Measurements from ENCODE around the gene ABCC4. TPM values are rescaled to one million over a fixed set of nuclear protein-coding genes. Genes with fewer than 3 reads are reported as not detected.

The ABCC4 gene
- total RNA-seq, 1 experiment from 2014 or later, result 32.3 TPM

GRCh38 chr13:95327190-95327589 is 25.9 kb upstream of the ABCC4 start:
- Histone ChIP-seq H3K27ac (ENCODE audit: low read length) (no peak overlapping the region), H3K9me3 (ENCODE audit: low read length) (no peaks in the 10 kb centered on the region), H3K79me2 (ENCODE audit: low read length) (no peaks in the 10 kb centered on the region), H3K36me3 (ENCODE audit: insufficient read depth, low read length) (no peaks in the 10 kb centered on the region), H3K27me3 (ENCODE audit: low read length) (no peaks in the 10 kb centered on the region), H3K9ac (ENCODE audit: low read length) (no peak overlapping the region), H2AFZ (ENCODE audit: low read length) (no peak overlapping the region), H3K9me2 (replicated peaks; ENCODE audit: insufficient read depth, low read length) (no peaks in the 10 kb centered on the region), H3K4me3 (ENCODE audit: low read length) (no peak overlapping the region), H4K20me1 (ENCODE audit: insufficient read depth, low read depth, low read length) (no peaks in the 10 kb centered on the region), H3K4me2 (ENCODE audit: low read depth, low read length, poor library complexity, severe bottlenecking) (no peak overlapping the region), H3K4me1 (ENCODE audit: low read length) (no peaks in the 10 kb centered on the region)
- no peak for DNase-seq

- Histone ChIP-seq H3K9me2 (replicated peaks; ENCODE audit: insufficient read depth, low read length) (no peaks in the 10 kb centered on the region), H3K4me3 (ENCODE audit: low read length) (no peak overlapping the region), H3K4me1 (ENCODE audit: low read length) (no peaks in the 10 kb centered on the region), H4K20me1 (ENCODE audit: insufficient read depth, low read depth, low read length) (no peaks in the 10 kb centered on the region), H3K9me3 (ENCODE audit: low read length) (no peaks in the 10 kb centered on the region), H3K36me3 (ENCODE audit: insufficient read depth, low read length) (no peaks in the 10 kb centered on the region), H3K27me3 (ENCODE audit: low read length) (no peaks in the 10 kb centered on the region), H3K27ac (ENCODE audit: low read length) (no peak overlapping the region), H3K4me2 (ENCODE audit: low read depth, low read length, poor library complexity, severe bottlenecking) (no peak overlapping the region), H2AFZ (ENCODE audit: low read length) (no peak overlapping the region), H3K79me2 (ENCODE audit: low read length) (no peaks in the 10 kb centered on the region), H3K9ac (ENCODE audit: low read length) (no peak overlapping the region)
- no peak for DNase-seq
Measured at GRCh38 chr13:95326695-95327094, 25.4 kb upstream of the ABCC4 start.

- Histone ChIP-seq H3K27ac (ENCODE audit: low read length) (no peak overlapping the region), H3K79me2 (ENCODE audit: low read length) (no peaks in the 10 kb centered on the region), H3K9me3 (ENCODE audit: low read length) (no peaks in the 10 kb centered on the region), H3K27me3 (ENCODE audit: low read length) (no peaks in the 10 kb centered on the region), H2AFZ (ENCODE audit: low read length) (no peak overlapping the region), H3K9me2 (replicated peaks; ENCODE audit: insufficient read depth, low read length) (no peaks in the 10 kb centered on the region), H4K20me1 (ENCODE audit: insufficient read depth, low read depth, low read length) (no peaks in the 10 kb centered on the region), H3K4me2 (ENCODE audit: low read depth, low read length, poor library complexity, severe bottlenecking) (no peak overlapping the region), H3K9ac (ENCODE audit: low read length) (no peak overlapping the region), H3K4me1 (ENCODE audit: low read length) (no peaks in the 10 kb centered on the region), H3K4me3 (ENCODE audit: low read length) (no peak overlapping the region), H3K36me3 (ENCODE audit: insufficient read depth, low read length) (no peaks in the 10 kb centered on the region)
- DNase-seq, result no peak
Measured at GRCh38 chr13:95325485-95325884, 24.2 kb upstream of the ABCC4 start.

- Histone ChIP-seq H3K27ac (ENCODE audit: low read length) (no peak overlapping the region), H3K4me1 (ENCODE audit: low read length) (no peaks in the 10 kb centered on the region), H3K9ac (ENCODE audit: low read length) (no peak overlapping the region), H3K79me2 (ENCODE audit: low read length) (no peaks in the 10 kb centered on the region), H3K27me3 (ENCODE audit: low read length) (no peaks in the 10 kb centered on the region), H3K4me2 (ENCODE audit: low read depth, low read length, poor library complexity, severe bottlenecking) (no peak overlapping the region), H3K9me2 (replicated peaks; ENCODE audit: insufficient read depth, low read length) (no peaks in the 10 kb centered on the region), H2AFZ (ENCODE audit: low read length) (no peak overlapping the region), H3K36me3 (ENCODE audit: insufficient read depth, low read length) (no peaks in the 10 kb centered on the region), H3K4me3 (ENCODE audit: low read length) (no peak overlapping the region), H3K9me3 (ENCODE audit: low read length) (no peaks in the 10 kb centered on the region), H4K20me1 (ENCODE audit: insufficient read depth, low read depth, low read length) (no peaks in the 10 kb centered on the region)
- DNase-seq, result no peak
Measured at GRCh38 chr13:95323930-95324662, 22.8 kb upstream of the ABCC4 start.

- Histone ChIP-seq H3K9me2 (replicated peaks; ENCODE audit: insufficient read depth, low read length) (no peaks in the 10 kb centered on the region), H3K4me3 (ENCODE audit: low read length) (no peak overlapping the region), H2AFZ (ENCODE audit: low read length) (no peak overlapping the region), H3K27ac (ENCODE audit: low read length) (no peak overlapping the region), H3K4me1 (ENCODE audit: low read length) (no peaks in the 10 kb centered on the region), H3K27me3 (ENCODE audit: low read length) (no peaks in the 10 kb centered on the region), H3K9ac (ENCODE audit: low read length) (no peak overlapping the region), H3K4me2 (ENCODE audit: low read depth, low read length, poor library complexity, severe bottlenecking) (no peak overlapping the region), H3K79me2 (ENCODE audit: low read length) (no peaks in the 10 kb centered on the region), H3K36me3 (ENCODE audit: insufficient read depth, low read length) (no peaks in the 10 kb centered on the region), H3K9me3 (ENCODE audit: low read length) (no peaks in the 10 kb centered on the region), H4K20me1 (ENCODE audit: insufficient read depth, low read depth, low read length) (no peaks in the 10 kb centered on the region)
- DNase-seq, result no peak
Measured at GRCh38 chr13:95319551-95320274, 18.5 kb upstream of the ABCC4 start.

- Histone ChIP-seq H3K27ac (ENCODE audit: low read length) (no peak overlapping the region), H3K4me2 (ENCODE audit: low read depth, low read length, poor library complexity, severe bottlenecking) (no peak overlapping the region), H3K4me3 (ENCODE audit: low read length) (no peak overlapping the region)
Measured at GRCh38 chr13:95317039-95317989, 16.1 kb upstream of the ABCC4 start.

GRCh38 chr13:95315752-95316151 is 14.5 kb upstream of the ABCC4 start:
- no peaks in the 10 kb centered on the region for H3K9me2 ChIP-seq (replicated peaks; ENCODE audit: insufficient read depth, low read length)
- no peak overlapping the region for H3K27ac ChIP-seq (ENCODE audit: low read length)
- no peak overlapping the region for H3K9ac ChIP-seq (ENCODE audit: low read length)
- H3K79me2 ChIP-seq (ENCODE audit: low read length), result no peaks in the 10 kb centered on the region
- H3K4me1 ChIP-seq (ENCODE audit: low read length), result no peaks in the 10 kb centered on the region
- DNase-seq, result no peak
- no peaks in the 10 kb centered on the region for H3K36me3 ChIP-seq (ENCODE audit: insufficient read depth, low read length)
- no peak overlapping the region for H3K4me3 ChIP-seq (ENCODE audit: low read length)
- no peaks in the 10 kb centered on the region for H3K9me3 ChIP-seq (ENCODE audit: low read length)
- no peak overlapping the region for H3K4me2 ChIP-seq (ENCODE audit: low read depth, low read length, poor library complexity, severe bottlenecking)
- H3K27me3 ChIP-seq (ENCODE audit: low read length), result no peaks in the 10 kb centered on the region
- H2AFZ ChIP-seq (ENCODE audit: low read length), result no peak overlapping the region
- H4K20me1 ChIP-seq (ENCODE audit: insufficient read depth, low read depth, low read length), result no peaks in the 10 kb centered on the region

More at GRCh38 chr13:95317039-95317989, 16.1 kb upstream of the ABCC4 start:
- no peak overlapping the region for H3K9ac ChIP-seq (ENCODE audit: low read length)
- H3K36me3 ChIP-seq (ENCODE audit: insufficient read depth, low read length), result no peaks in the 10 kb centered on the region
- H3K4me1 ChIP-seq (ENCODE audit: low read length), result no peaks in the 10 kb centered on the region
- no peaks in the 10 kb centered on the region for H3K9me3 ChIP-seq (ENCODE audit: low read length)
- no peaks in the 10 kb centered on the region for H3K9me2 ChIP-seq (replicated peaks; ENCODE audit: insufficient read depth, low read length)
- H4K20me1 ChIP-seq (ENCODE audit: insufficient read depth, low read depth, low read length), result no peaks in the 10 kb centered on the region
- H3K79me2 ChIP-seq (ENCODE audit: low read length), result no peaks in the 10 kb centered on the region
- DNase-seq, result no peak
- no peak overlapping the region for H2AFZ ChIP-seq (ENCODE audit: low read length)
- no peaks in the 10 kb centered on the region for H3K27me3 ChIP-seq (ENCODE audit: low read length)

GRCh38 chr13:95307507-95307906 is 6.3 kb upstream of the ABCC4 start:
- H3K27me3 ChIP-seq (ENCODE audit: low read length), result no peaks in the 10 kb centered on the region
- no peak overlapping the region for H3K27ac ChIP-seq (ENCODE audit: low read length)
- no peaks in the 10 kb centered on the region for H3K9me2 ChIP-seq (replicated peaks; ENCODE audit: insufficient read depth, low read length)
- DNase-seq, result no peak
- no peaks in the 10 kb centered on the region for H4K20me1 ChIP-seq (ENCODE audit: insufficient read depth, low read depth, low read length)
- no peak overlapping the region for H3K4me2 ChIP-seq (ENCODE audit: low read depth, low read length, poor library complexity, severe bottlenecking)
- H3K36me3 ChIP-seq (ENCODE audit: insufficient read depth, low read length), result no peaks in the 10 kb centered on the region; the same call in 1 of the 2 replicates
- H3K9ac ChIP-seq (ENCODE audit: low read length), result no peak overlapping the region
- H2AFZ ChIP-seq (ENCODE audit: low read length), result no peak overlapping the region
- peaks cover 1% of the 10 kb centered on the region; the same call in 1 of the 2 replicates for H3K4me1 ChIP-seq (ENCODE audit: low read length)
- no peaks in the 10 kb centered on the region for H3K79me2 ChIP-seq (ENCODE audit: low read length)
- H3K9me3 ChIP-seq (ENCODE audit: low read length), result no peaks in the 10 kb centered on the region
- H3K4me3 ChIP-seq (ENCODE audit: low read length), result no peak overlapping the region

Data from Karpas-422 (cell line).